Keratinocyte (primary cell): ENCODE data around the gene C16orf95. TPM values are rescaled to one million over a fixed set of nuclear protein-coding genes. Genes with fewer than 3 reads are reported as not detected.
"Not testable (repeated sequence)": the region's sequence is repeated elsewhere in the genome, so short reads cannot be mapped to it uniquely, and the experiment has no call there.

Experiments
- DNase-seq: peaks from one replicate; pipeline ENCODE4 v3.0.0-alpha.2; 2011; ENCODE audit warnings: low read depth, missing footprints, low spot score
- FAIRE-seq: peaks from 2 replicates; lab custom pipeline; 2011; peaks lifted over from hg19 to GRCh38; lab: Jason Lieb, UNC
- H2AFZ ChIP-seq: 2 replicates; pipeline ENCODE4 v1.6.0; 2012; ENCODE audit warnings: low read length, control low read depth, inconsistent platforms; ENCODE audit not compliant: control insufficient read depth
- H3K27ac ChIP-seq: 2 replicates; pipeline ENCODE4 v1.5.1; 2011; ENCODE audit warnings: low read length; ENCODE audit not compliant: control insufficient read depth, insufficient read depth
- H3K27me3 ChIP-seq: 3 replicates; pipeline ENCODE4 v1.6.0; 2011; ENCODE audit warnings: low read length; ENCODE audit not compliant: control insufficient read depth, insufficient read depth; ENCODE audit errors: extremely low read depth
- H3K36me3 ChIP-seq, 2 experiments: 2 replicates in 1 of 2; 3 replicates in 1 of 2; pipeline ENCODE4 v1.5.1; 2011; ENCODE audit warnings: low read length in 2 of 2, mild to moderate bottlenecking in 1 of 2; ENCODE audit not compliant: control insufficient read depth in 2 of 2, insufficient read depth in 2 of 2; ENCODE audit errors: extremely low read depth in 1 of 2
- H3K4me1 ChIP-seq: 3 replicates; pipeline ENCODE4 v1.5.1; 2011; ENCODE audit warnings: low read length; ENCODE audit not compliant: control insufficient read depth, insufficient read depth; ENCODE audit errors: extremely low read depth
- H3K4me2 ChIP-seq: 3 replicates; pipeline ENCODE4 v1.6.0; 2011; ENCODE audit warnings: low read depth, low read length; ENCODE audit not compliant: control insufficient read depth, insufficient read depth; ENCODE audit errors: extremely low read depth
- H3K4me3 ChIP-seq, 3 experiments: fragments of 200-600 bp in 1 of 3; sonication (generic) in 1 of 3; 2 replicates in 2 of 3; 3 replicates in 1 of 3; pipeline ENCODE4 v1.5.1; 2011 to 2016; ENCODE audit warnings: low read length in 3 of 3, mild to moderate bottlenecking in 3 of 3, control low read depth in 2 of 3, inconsistent platforms in 1 of 3, low read depth in 1 of 3, mixed read lengths in 1 of 3, mixed run types in 1 of 3, moderate library complexity in 1 of 3; ENCODE audit not compliant: control insufficient read depth in 2 of 3, insufficient read depth in 2 of 3; ENCODE audit errors: extremely low read depth in 1 of 3
- H3K79me2 ChIP-seq: 2 replicates; pipeline ENCODE4 v1.6.0; 2012; ENCODE audit warnings: low read length; ENCODE audit not compliant: control insufficient read depth, insufficient read depth
- H3K9ac ChIP-seq: 3 replicates; pipeline ENCODE4 v1.6.0; 2011; ENCODE audit warnings: low read length; ENCODE audit not compliant: control insufficient read depth, insufficient read depth; ENCODE audit errors: extremely low read depth
- H3K9me1 ChIP-seq: 3 replicates; pipeline ENCODE4 v1.6.0; 2011; ENCODE audit warnings: low read length; ENCODE audit not compliant: control insufficient read depth, insufficient read depth; ENCODE audit errors: extremely low read depth
- H3K9me3 ChIP-seq: 2 replicates; pipeline ENCODE4 v1.5.1; 2012; ENCODE audit warnings: low read depth, low read length; ENCODE audit not compliant: control insufficient read depth
- H4K20me1 ChIP-seq: 3 replicates; pipeline ENCODE4 v1.6.0; 2011; ENCODE audit warnings: low read length; ENCODE audit not compliant: control insufficient read depth, insufficient read depth; ENCODE audit errors: extremely low read depth
- CTCF ChIP-seq, 3 experiments: IDR thresholded peaks in 1 of 3; conservative IDR thresholded peaks in 1 of 3; optimal IDR thresholded peaks in 1 of 3; 2 replicates in 2 of 3; 3 replicates in 1 of 3; pipeline versions ENCODE3 to v1.5.1; 2011; ENCODE audit warnings: low read length in 3 of 3, mild to moderate bottlenecking in 3 of 3, moderate library complexity in 2 of 3, control low read depth in 1 of 3, inconsistent platforms in 1 of 3; ENCODE audit not compliant: insufficient read depth in 2 of 3; ENCODE audit errors: extremely low read depth in 1 of 3
- EZH2 ChIP-seq: IDR thresholded peaks from one replicate; pipeline ENCODE4 v1.6.1; 2012; ENCODE audit warnings: inconsistent platforms, mild to moderate bottlenecking, low read length, moderate library complexity
- dilution Hi-C: fragments of 300-500 bp; cut with MboI; formaldehyde crosslinking; loops from one replicate; pipeline ENCODE4 v1.7.0; 2020; ENCODE audit warnings: low sequenced_read_pairs; ENCODE audit not compliant: extremely low pct_ligation_motif_present
- polyA plus RNA-seq, 5 experiments: library from polyadenylated mRNA; depleted of rRNA in 3 of 5; stranded (reverse) in 3 of 5; stranded (forward) in 1 of 5; unstranded in 1 of 5; fragments of >200 nt; gene quantifications; 1 replicate in 1 of 5; 2 replicates in 3 of 5; 3 replicates in 1 of 5; pipeline versions ENCODE4 v1.2.1 to v1.2.3, GENCODE V29; 2011 to 2012; ENCODE audit warnings: missing spikeins in 2 of 5, low read depth in 1 of 5, low replicate concordance in 1 of 5

The C16orf95 gene
- polyA plus RNA-seq, 1 donor (not counting 4 experiments of a cell fraction or from before 2014, with no cell fraction given): 1.5 TPM

GRCh38 chr16:87259431-87259830, 57.8 kb downstream of the C16orf95 start:
- Histone ChIP-seq H3K9ac (no peak overlapping the region), H3K4me3 (no peak overlapping the region), H3K9me1 (no peaks in the 10 kb centered on the region), H4K20me1 (no peaks in the 10 kb centered on the region), H3K9me3 (no peaks in the 10 kb centered on the region), H3K27me3 (peaks cover 7% of the 10 kb centered on the region), H3K79me2 (no peaks in the 10 kb centered on the region), H3K4me1 (no peaks in the 10 kb centered on the region), H2AFZ (no peak overlapping the region), H3K36me3 (no peaks in the 10 kb centered on the region), H3K27ac (no peak overlapping the region), H3K4me2 (no peak overlapping the region)
- TF ChIP-seq EZH2 (no peak), CTCF (optimal IDR thresholded peaks at IDR 0.05 in 1 of 3, IDR thresholded peaks at IDR 0.05 in 1 of 3, conservative IDR thresholded peaks at IDR 0.05 in 1 of 3; ENCODE audit: extremely low read depth in 1 of 3, insufficient read depth in 2 of 3, low read length in 3 of 3) (no peak)
- FAIRE-seq (no peak), DNase-seq (no peak)
- dilution Hi-C loops: loop anchor here (25.0 kb wide), 1 partner anchor 697 kb away; the partner anchor contains the start of genes FOXC2 and MTHFSD

GRCh38 chr16:87258653-87259052, 58.5 kb downstream of the C16orf95 start:
- not testable (repeated sequence) for H3K36me3 ChIP-seq, H3K4me2 ChIP-seq, H3K4me1 ChIP-seq, FAIRE-seq, H3K9me1 ChIP-seq, H3K4me3 ChIP-seq, DNase-seq, H3K9ac ChIP-seq, H2AFZ ChIP-seq, H4K20me1 ChIP-seq, H3K27ac ChIP-seq, H3K79me2 ChIP-seq, H3K27me3 ChIP-seq, H3K9me3 ChIP-seq
- dilution Hi-C loops: loop anchor here (25.0 kb wide), 1 partner anchor 696 kb away; the partner anchor contains the start of genes FOXC2 and MTHFSD

- no peak overlapping the region for H3K27ac ChIP-seq
- dilution Hi-C loops: loop anchor here (25.0 kb wide), 1 partner anchor 694 kb away; the partner anchor contains the start of genes FOXC2 and MTHFSD
- H3K79me2 ChIP-seq: no peaks in the 10 kb centered on the region
- no peaks in the 10 kb centered on the region for H4K20me1 ChIP-seq
- FAIRE-seq (no peak), DNase-seq (no peak)
- H3K9me3 ChIP-seq: no peaks in the 10 kb centered on the region
- no peaks in the 10 kb centered on the region for H3K9me1 ChIP-seq
- no peaks in the 10 kb centered on the region for H3K27me3 ChIP-seq
- no peak overlapping the region for H3K4me2 ChIP-seq
- TF ChIP-seq EZH2 (no peak), CTCF (optimal IDR thresholded peaks at IDR 0.05 in 1 of 3, IDR thresholded peaks at IDR 0.05 in 1 of 3, conservative IDR thresholded peaks at IDR 0.05 in 1 of 3; ENCODE audit: extremely low read depth in 1 of 3, insufficient read depth in 2 of 3, low read length in 3 of 3) (no peak)
- H2AFZ ChIP-seq: no peak overlapping the region
- no peaks in the 10 kb centered on the region for H3K36me3 ChIP-seq
- H3K9ac ChIP-seq: no peak overlapping the region
- no peak overlapping the region for H3K4me3 ChIP-seq
- H3K4me1 ChIP-seq: no peaks in the 10 kb centered on the region
Observed at GRCh38 chr16:87255866-87256265, 61.3 kb downstream of the C16orf95 start.
